ENCODE results near the gene WWP2.

WWP2 gene

DNA sequence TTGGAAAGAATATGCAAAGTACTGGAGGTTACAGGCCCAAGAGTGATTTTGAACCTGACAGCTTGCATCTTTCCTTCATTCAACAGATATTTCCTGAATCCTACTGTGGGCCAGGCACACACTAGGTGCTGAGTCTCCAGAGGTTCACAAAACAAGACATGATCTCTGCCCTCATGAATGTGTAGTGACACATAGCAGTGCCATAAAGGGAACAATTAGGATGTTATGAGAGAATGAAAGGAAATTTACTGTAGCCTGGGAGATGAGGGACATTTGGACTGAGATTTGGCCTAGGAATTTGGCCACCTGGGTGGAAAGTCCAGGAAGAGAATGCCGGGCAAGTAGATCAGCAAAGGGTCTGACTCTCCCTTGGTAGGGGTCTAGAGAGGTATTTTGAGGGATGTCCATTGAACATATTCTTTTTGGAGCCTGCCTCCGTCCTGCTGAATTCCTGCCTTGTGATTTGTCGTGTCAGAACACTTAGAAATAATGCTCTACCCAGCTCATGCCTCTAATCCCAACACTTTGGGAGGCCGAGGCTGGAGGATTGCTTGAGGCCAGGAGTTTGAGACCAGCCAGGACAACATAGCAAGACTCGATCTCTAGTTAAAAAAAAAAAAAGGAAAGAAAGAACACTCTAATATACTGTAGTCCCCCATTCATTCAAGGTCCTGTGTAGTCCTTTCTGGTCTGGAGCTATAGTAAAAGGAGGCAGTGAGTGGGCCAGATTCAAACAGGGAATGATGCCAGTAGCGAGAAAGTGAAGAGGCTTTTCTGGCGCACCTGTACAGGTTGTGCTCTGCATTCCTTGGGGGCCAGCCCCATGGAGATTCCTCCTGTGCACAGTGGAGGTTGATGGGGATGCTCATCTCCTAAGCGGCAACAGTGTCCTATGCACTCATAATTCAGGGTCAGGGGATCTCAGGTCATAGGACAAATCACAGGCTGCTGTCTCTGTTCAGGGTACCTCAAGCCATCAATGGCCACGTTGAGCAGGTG, 98.4 kb downstream of the WWP2 start:
- Histone ChIP-seq H3K9ac (ENCODE audit: low read depth, low read length) (no peak overlapping the region), H3K4me3 (ENCODE audit: low read depth, low read length) (no peak overlapping the region), H3K4me1 (ENCODE audit: control insufficient read depth, insufficient read depth, low read length) (no peaks in the 10 kb centered on the region), H3K36me3 (ENCODE audit: control insufficient read depth, insufficient read depth, low read length) (no peaks in the 10 kb centered on the region), H3K9me3 (ENCODE audit: control insufficient read depth, insufficient read depth, low read length) (no peaks in the 10 kb centered on the region), H3K27me3 (ENCODE audit: control insufficient read depth, insufficient read depth, low read length) (no peaks in the 10 kb centered on the region), H3K27ac (ENCODE audit: low read depth, low read length) (no peak overlapping the region)

DNA sequence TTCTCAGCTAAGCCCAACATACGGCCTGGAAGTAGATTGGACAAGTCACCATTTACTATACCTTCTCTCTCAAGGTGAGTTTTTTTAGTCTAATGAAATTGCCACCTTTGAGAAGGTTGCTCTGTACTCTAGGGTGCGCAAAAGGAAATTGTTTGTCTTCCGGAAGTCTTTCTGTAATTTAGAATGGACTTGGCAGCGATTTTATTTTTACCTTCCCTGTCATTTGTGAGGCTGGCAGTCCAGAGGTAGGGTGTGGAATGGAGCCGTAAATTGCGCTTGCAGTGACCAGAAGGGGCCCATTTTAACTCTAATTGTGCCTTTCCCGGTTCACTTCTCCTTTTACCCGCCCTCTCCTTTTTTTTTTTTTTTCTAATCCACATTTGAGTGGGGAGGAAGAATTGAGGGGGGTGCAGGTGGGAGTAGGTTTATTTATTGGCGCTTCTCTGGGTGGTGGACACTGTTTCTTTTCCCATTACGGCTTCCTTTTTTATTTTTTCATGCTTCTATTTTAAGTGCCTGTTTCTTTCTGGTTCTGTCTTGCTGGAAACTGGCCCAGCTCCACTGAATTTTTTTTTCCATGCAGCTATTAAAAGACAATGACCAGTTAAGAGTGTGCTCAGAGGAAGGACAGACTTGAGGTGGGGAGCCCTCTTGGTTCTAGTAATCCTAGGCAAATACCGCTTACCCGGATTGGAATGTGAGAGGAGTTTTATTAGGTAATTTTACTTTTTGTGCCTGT, 99.3 kb downstream of the WWP2 start:
- no peaks in the 10 kb centered on the region for H3K27me3 ChIP-seq (ENCODE audit: control insufficient read depth, insufficient read depth, low read length)
- no peak overlapping the region for H3K4me3 ChIP-seq (ENCODE audit: low read depth, low read length)
- no peaks in the 10 kb centered on the region for H3K9me3 ChIP-seq (ENCODE audit: control insufficient read depth, insufficient read depth, low read length)
- no peaks in the 10 kb centered on the region for H3K36me3 ChIP-seq (ENCODE audit: control insufficient read depth, insufficient read depth, low read length)
- no peak overlapping the region for H3K27ac ChIP-seq (ENCODE audit: low read depth, low read length)
- H3K4me1 ChIP-seq (ENCODE audit: control insufficient read depth, insufficient read depth, low read length), result no peaks in the 10 kb centered on the region
- H3K9ac ChIP-seq (ENCODE audit: low read depth, low read length), result no peak overlapping the region

DNA sequence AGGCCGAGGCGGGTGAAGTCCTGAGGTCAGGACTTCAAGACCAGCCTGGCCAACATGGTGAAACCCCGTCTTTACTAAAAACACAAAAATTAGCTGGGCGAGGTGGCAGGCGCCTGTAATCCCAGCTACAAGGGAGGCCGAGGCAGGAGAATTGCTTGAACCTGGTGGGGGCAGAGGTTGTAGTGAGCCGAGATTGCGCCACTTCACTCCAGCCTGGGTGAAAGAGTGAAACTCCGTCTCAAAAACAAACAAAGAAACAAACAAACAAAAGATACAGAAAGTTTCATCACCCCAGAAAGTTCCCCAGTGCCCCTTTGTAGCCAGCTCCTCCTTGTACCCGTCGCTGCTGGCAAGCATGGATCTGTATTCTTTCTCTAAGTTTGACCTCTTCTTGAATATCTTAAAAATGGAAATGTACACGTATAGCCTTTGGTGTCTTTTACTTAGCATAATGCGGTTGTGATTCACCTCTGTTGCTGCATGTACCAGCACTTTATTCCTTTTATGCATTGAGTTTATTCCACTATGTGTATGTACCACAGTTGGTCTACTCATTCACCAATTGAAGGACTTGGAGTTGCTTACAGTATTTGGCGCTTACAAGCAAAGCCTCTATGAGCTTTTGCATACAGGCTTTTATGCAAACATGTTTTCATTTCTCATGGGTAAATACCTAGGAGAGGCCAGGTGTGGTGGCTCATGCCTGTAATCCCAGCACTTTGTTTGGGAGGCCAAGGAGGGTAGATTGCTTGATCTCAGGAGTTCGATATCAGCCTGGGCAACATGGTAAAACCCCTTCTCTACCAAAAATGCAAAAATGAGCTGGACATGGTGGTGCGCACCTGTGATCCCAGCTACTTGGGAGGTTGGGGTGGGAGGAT, 101.5 kb downstream of the WWP2 start:
- Histone ChIP-seq H3K4me3 (ENCODE audit: low read depth, low read length) (no peak overlapping the region), H3K9ac (ENCODE audit: low read depth, low read length) (no peak overlapping the region), H3K36me3 (ENCODE audit: control insufficient read depth, insufficient read depth, low read length) (no peaks in the 10 kb centered on the region), H3K9me3 (ENCODE audit: control insufficient read depth, insufficient read depth, low read length) (no peaks in the 10 kb centered on the region), H3K27ac (ENCODE audit: low read depth, low read length) (no peak overlapping the region), H3K4me1 (ENCODE audit: control insufficient read depth, insufficient read depth, low read length) (no peaks in the 10 kb centered on the region), H3K27me3 (ENCODE audit: control insufficient read depth, insufficient read depth, low read length) (no peaks in the 10 kb centered on the region)

DNA sequence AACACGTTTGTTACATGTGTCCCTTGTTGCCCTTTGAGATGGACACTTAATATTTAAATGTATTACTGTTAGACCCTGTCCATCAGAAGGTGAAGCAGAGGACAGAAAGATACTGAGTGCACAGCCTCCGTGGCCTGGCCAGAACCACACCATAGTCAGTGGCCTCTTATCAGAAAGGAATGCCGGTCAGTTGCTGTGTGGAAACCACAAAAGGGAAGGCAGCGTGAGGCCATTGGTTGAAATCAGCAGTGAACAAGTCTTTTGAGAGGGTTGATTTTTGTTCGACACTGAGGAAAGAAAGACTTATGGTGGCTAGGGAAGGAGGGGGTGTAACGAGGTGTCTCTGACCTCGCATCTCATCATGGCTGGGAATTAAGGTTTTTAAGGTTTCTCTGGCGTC, 103.6 kb downstream of the WWP2 start:
- Histone ChIP-seq H3K36me3 (ENCODE audit: control insufficient read depth, insufficient read depth, low read length) (no peaks in the 10 kb centered on the region), H3K27ac (ENCODE audit: low read depth, low read length) (no peak overlapping the region), H3K9me3 (ENCODE audit: control insufficient read depth, insufficient read depth, low read length) (no peaks in the 10 kb centered on the region), H3K4me1 (ENCODE audit: control insufficient read depth, insufficient read depth, low read length) (no peaks in the 10 kb centered on the region), H3K4me3 (ENCODE audit: low read depth, low read length) (no peak overlapping the region), H3K9ac (ENCODE audit: low read depth, low read length) (no peak overlapping the region), H3K27me3 (ENCODE audit: control insufficient read depth, insufficient read depth, low read length) (no peaks in the 10 kb centered on the region)

DNA sequence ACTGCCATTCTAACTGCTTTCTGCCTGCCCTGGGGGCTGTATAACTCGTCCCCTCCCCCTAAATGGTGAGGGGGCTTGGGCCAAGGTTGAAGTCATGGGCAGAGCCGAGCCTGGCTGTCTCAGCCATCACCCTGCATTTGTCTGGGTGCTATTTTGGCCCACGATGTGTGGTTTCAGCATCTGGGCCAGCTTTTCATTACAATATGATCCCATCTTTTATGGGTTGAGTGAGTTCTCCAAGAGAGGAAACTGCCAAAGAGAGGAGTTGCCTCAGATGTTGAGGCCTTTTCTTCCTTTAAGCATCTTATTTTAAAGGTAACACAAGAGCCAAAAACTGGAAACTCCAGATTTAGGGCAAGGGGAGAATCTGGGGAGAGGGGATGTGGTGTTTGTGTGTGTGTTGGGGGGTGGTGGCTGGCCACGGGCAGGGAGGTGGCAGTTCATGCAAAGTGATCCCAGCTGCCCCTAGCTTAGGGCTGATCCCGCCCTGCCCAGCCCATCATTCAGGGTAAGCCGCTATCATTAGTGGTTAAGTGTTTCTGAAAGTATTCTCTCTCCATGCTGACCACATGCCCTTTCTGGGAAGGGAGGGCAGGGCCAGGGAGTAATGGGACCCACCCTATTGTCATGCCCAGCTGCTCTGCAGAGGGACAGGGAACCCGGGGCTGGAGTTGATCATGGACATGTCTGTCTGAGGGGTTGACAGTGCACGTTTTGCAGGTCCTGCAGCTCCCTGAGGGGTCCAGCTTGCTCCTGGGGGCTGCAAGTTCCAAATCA, 105.8 kb downstream of the WWP2 start:
- Histone ChIP-seq H3K27ac (ENCODE audit: low read depth, low read length) (no peak overlapping the region), H3K9ac (ENCODE audit: low read depth, low read length) (no peak overlapping the region), H3K27me3 (ENCODE audit: control insufficient read depth, insufficient read depth, low read length) (no peaks in the 10 kb centered on the region), H3K36me3 (ENCODE audit: control insufficient read depth, insufficient read depth, low read length) (0 out of 2 replicates have a peak, but pooled peaks cover 3% of the 10 kb centered on the region), H3K9me3 (ENCODE audit: control insufficient read depth, insufficient read depth, low read length) (no peaks in the 10 kb centered on the region), H3K4me1 (ENCODE audit: control insufficient read depth, insufficient read depth, low read length) (no peaks in the 10 kb centered on the region), H3K4me3 (ENCODE audit: low read depth, low read length) (no peak overlapping the region)

DNA sequence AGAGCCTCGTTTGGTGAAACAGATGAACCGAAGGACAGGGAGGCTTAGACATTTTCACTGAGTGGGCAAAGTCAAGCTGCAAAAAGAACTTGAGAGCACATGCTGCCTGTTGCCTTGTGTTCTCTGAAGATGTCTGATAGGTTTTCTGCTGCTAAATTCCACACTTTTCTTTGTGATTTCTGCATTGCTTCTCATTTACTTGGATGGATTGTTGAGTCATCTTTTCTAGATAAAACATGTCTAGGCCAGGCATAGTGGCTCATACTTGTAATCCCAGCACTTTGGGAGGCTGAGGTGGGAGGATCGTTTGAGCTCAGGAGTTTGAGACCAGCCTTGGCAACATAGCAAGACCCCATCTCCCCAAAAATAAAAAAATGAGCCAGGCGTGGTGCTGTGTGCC, 108.6 kb downstream of the WWP2 start:
- H3K4me3 ChIP-seq (ENCODE audit: low read depth, low read length), result no peak overlapping the region
- H3K36me3 ChIP-seq (ENCODE audit: control insufficient read depth, insufficient read depth, low read length), result 0 out of 2 replicates have a peak, but pooled peaks cover 3% of the 10 kb centered on the region
- H3K27me3 ChIP-seq (ENCODE audit: control insufficient read depth, insufficient read depth, low read length), result no peaks in the 10 kb centered on the region
- H3K27ac ChIP-seq (ENCODE audit: low read depth, low read length), result no peak overlapping the region
- no peaks in the 10 kb centered on the region for H3K9me3 ChIP-seq (ENCODE audit: control insufficient read depth, insufficient read depth, low read length)
- no peak overlapping the region for H3K9ac ChIP-seq (ENCODE audit: low read depth, low read length)
- no peaks in the 10 kb centered on the region for H3K4me1 ChIP-seq (ENCODE audit: control insufficient read depth, insufficient read depth, low read length)

DNA sequence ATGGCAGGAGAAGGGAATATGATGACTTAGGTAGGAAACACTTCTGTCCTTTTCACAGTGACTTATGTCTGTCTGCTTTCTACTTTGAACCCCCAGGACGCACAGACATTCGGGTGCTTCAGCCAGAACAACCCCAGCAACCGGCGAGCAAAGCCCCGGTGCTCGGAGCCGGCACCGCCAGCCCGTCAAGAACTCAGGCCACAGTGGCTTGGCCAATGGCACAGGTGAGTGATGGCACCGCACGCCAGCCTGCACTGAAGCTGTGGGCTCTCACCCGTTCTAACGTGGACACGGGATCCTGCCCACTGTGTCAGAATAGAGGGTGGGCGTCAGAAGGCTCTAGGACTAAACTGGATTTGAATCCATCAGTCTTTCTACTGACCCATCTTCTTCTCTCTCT, 109.6 kb downstream of the WWP2 start:
- H3K9ac ChIP-seq (ENCODE audit: low read depth, low read length), result no peak overlapping the region
- no peak overlapping the region for H3K4me3 ChIP-seq (ENCODE audit: low read depth, low read length)
- H3K4me1 ChIP-seq (ENCODE audit: control insufficient read depth, insufficient read depth, low read length), result no peaks in the 10 kb centered on the region
- no peaks in the 10 kb centered on the region for H3K27me3 ChIP-seq (ENCODE audit: control insufficient read depth, insufficient read depth, low read length)
- H3K9me3 ChIP-seq (ENCODE audit: control insufficient read depth, insufficient read depth, low read length), result no peaks in the 10 kb centered on the region
- H3K27ac ChIP-seq (ENCODE audit: low read depth, low read length), result no peak overlapping the region
- H3K36me3 ChIP-seq (ENCODE audit: control insufficient read depth, insufficient read depth, low read length), result 0 out of 2 replicates have a peak, but pooled peaks cover 3% of the 10 kb centered on the region

DNA sequence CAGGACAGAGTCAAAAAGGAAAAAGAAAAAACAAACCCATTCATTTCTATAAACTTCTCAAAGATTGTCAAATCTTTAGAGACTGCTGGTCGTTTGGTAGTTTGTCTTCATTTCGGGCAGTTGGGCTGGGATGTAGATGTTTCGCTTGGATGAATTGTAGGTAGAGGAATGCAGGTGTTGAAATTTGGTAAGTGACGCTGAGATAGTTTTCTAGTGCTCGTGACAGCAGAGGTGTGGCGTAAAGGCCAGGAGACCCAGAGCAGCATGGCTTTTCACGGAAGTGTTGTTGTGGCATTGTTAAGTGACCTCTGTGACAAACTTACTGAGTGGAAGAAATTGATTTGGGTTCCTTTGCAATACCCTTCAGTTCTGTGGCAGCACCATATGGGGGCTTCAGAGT, 110.8 kb downstream of the WWP2 start:
- Histone ChIP-seq H3K4me3 (ENCODE audit: low read depth, low read length) (no peak overlapping the region), H3K4me1 (ENCODE audit: control insufficient read depth, insufficient read depth, low read length) (no peaks in the 10 kb centered on the region), H3K27ac (ENCODE audit: low read depth, low read length) (no peak overlapping the region), H3K27me3 (ENCODE audit: control insufficient read depth, insufficient read depth, low read length) (no peaks in the 10 kb centered on the region), H3K36me3 (ENCODE audit: control insufficient read depth, insufficient read depth, low read length) (peaks cover 3% of the 10 kb centered on the region; the same call in 1 of the 2 replicates), H3K9ac (ENCODE audit: low read depth, low read length) (no peak overlapping the region), H3K9me3 (ENCODE audit: control insufficient read depth, insufficient read depth, low read length) (no peaks in the 10 kb centered on the region)

DNA sequence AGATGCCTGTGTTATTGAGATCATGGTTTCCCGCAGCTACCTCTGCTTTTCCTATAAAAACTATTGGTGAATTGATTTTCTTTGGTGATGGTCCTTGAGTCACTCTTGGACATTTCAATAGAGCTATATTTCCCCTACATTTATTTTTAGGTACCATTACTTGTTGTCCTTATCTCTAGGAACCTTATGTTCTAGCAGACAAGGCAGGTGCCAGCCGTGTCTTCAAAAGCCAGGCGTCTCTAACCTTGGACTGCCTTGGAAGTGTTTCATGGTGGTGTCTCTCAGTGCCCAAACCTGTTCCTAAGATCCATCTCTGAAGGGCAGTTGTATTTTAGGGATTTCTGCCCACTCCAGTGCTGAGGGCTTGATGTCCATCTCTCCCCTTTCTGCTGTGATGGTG, 111.7 kb downstream of the WWP2 start:
- peaks cover 3% of the 10 kb centered on the region; the same call in 1 of the 2 replicates for H3K36me3 ChIP-seq (ENCODE audit: control insufficient read depth, insufficient read depth, low read length)
- H3K9me3 ChIP-seq (ENCODE audit: control insufficient read depth, insufficient read depth, low read length), result no peaks in the 10 kb centered on the region
- H3K27ac ChIP-seq (ENCODE audit: low read depth, low read length), result no peak overlapping the region
- H3K27me3 ChIP-seq (ENCODE audit: control insufficient read depth, insufficient read depth, low read length), result no peaks in the 10 kb centered on the region
- H3K4me3 ChIP-seq (ENCODE audit: low read depth, low read length), result no peak overlapping the region
- no peak overlapping the region for H3K9ac ChIP-seq (ENCODE audit: low read depth, low read length)
- no peaks in the 10 kb centered on the region for H3K4me1 ChIP-seq (ENCODE audit: control insufficient read depth, insufficient read depth, low read length)

DNA sequence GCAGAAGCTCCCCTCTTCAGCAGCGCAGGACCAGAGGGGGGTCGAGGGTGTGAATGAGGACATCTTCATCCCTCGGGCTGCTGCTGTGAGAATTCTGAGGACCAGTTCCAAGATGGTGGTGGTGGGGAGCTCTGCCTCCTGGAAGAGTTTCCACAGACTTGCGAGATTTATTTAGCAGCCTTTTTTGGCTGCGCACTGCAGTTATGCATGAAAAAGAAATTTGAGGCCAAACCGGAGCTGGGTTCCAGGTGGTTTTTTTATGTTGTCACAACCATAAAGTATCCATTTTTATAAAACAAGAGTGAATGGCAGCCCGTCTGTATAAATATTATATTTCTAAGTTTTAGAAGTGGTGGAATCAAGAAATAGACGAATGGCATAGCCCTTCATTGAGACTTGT, 112.1 kb downstream of the WWP2 start:
- Histone ChIP-seq H3K4me3 (ENCODE audit: low read depth, low read length) (no peak overlapping the region), H3K36me3 (ENCODE audit: control insufficient read depth, insufficient read depth, low read length) (peaks cover 3% of the 10 kb centered on the region; the same call in 1 of the 2 replicates), H3K27ac (ENCODE audit: low read depth, low read length) (no peak overlapping the region), H3K4me1 (ENCODE audit: control insufficient read depth, insufficient read depth, low read length) (no peaks in the 10 kb centered on the region), H3K9ac (ENCODE audit: low read depth, low read length) (no peak overlapping the region), H3K9me3 (ENCODE audit: control insufficient read depth, insufficient read depth, low read length) (no peaks in the 10 kb centered on the region), H3K27me3 (ENCODE audit: control insufficient read depth, insufficient read depth, low read length) (no peaks in the 10 kb centered on the region)
